Activated CD4-positive, alpha-beta memory T cell treated with anti-CD3 and anti-CD28 coated beads for 36 hours (primary cell): Measurements from ENCODE around the gene TMCO4. TPM values are rescaled to one million over a fixed set of nuclear protein-coding genes. Genes with fewer than 3 reads are reported as not detected.
A peak's percentile ranks its signal among the peaks of the same experiment; 100 is the strongest.
"Not testable (repeated sequence)": the region's sequence is repeated elsewhere in the genome, so short reads cannot be mapped to it uniquely, and the experiment has no call there.

Experiments
- CTCF ChIA-PET: fragments of 350-600 bp; sonication (Branson Sonifier 250); formaldehyde crosslinking; loops from one replicate; lab custom pipeline; 2021; ENCODE audit warnings: antibody characterized with exemption, inconsistent platforms; lab: Charles Lee
- POLR2A ChIA-PET: fragments of 350-600 bp; sonication (Branson Sonifier 250); formaldehyde crosslinking; loops from one replicate; lab custom pipeline; 2021; ENCODE audit warnings: antibody characterized with exemption; lab: Charles Lee
- DNase-seq: peaks from one replicate; pipeline ENCODE4 v3.0.0-alpha.2; 2020
- H3K27ac Mint-ChIP-seq: one replicate; pipeline ENCODE4 v1.8.0; 2021; ENCODE audit warnings: mixed read lengths
- H3K27me3 Mint-ChIP-seq: one replicate; pipeline ENCODE4 v1.8.0; 2021; ENCODE audit warnings: mixed read lengths
- H3K36me3 Mint-ChIP-seq: one replicate; pipeline ENCODE4 v1.8.0; 2021; ENCODE audit warnings: mixed read lengths
- H3K4me1 Mint-ChIP-seq: one replicate; pipeline ENCODE4 v1.8.0; 2021; ENCODE audit warnings: low read depth, mixed read lengths
- H3K4me3 Mint-ChIP-seq: one replicate; pipeline ENCODE4 v1.8.0; 2021; ENCODE audit warnings: mild to moderate bottlenecking, mixed read lengths
- H3K9me3 Mint-ChIP-seq: one replicate; pipeline ENCODE4 v1.8.0; 2021; ENCODE audit warnings: mixed read lengths
- intact Hi-C: fragments of 100-400 bp; cut with micrococcal nuclease; formaldehyde crosslinking; loops from one replicate; pipeline ENCODE4 v1.15.1; 2023
- total RNA-seq, 2 experiments: library from RNA; stranded (reverse); gene quantifications; one replicate each; pipeline ENCODE4 v1.2.3, GENCODE V29; 2021

Gene TMCO4
- total RNA-seq, result 10 to 100 TPM; 18.3 to 19.7 TPM

DNA sequence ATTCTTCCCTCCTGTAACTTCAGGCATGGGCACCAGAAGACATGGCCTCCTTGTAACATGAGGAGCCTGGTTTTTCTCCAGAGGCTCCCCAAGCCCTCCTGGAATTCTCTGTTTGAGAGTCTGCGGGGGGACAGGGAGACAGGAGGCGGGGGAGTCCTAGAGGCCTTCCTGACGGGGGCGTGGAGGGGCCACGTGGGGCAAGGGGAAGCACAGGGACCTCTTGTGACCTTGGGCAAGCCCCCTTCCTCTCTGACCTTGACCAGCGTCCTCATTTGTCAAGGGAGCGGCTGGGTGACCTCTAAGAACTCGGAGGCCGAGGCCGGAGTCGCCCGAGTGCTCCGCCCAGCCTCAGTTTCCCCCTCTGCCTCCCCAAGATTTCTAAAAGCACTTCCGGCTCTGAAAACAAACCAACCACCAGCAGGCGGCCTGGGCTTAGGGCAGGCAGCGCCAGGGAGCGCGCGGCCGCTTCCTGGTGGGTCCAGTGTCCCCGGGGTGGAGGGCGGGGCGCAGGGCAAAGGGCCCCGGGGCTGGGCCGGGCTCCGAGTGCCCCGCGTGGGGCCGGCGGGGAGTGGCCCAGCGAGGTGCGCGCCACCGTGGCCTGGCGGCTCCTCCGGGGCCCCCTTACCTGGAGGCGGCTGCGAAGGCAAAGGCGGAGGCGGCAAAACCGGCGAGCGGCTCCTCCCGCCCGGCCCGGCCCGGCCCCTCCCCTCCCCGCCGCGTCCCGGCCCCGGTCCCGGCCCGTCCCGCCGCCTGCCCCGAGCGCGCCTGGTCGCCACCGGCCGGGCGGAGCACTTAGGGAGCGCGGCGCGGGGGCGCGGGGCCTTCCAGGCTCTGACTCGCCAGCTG lies at the start of gene TMCO4:
TSS of gene TMCO4 (minus strand) at position 687 of the 846 bp plus-strand sequence. CDS start 19,158 bp downstream, outside the sequence.
- H3K36me3 Mint-ChIP-seq, result peaks cover 7% of the 10 kb centered on the region
- peak; percentile 71 for DNase-seq
- peak within 1 kb of the TSS; percentile 79 for H3K4me3 Mint-ChIP-seq
- intact Hi-C loops, result loop anchor here (5.0 kb wide), 1 partner anchor 32 kb away; no protein-coding TSS in a partner anchor
- peak within 1 kb of the TSS; percentile 87 for H3K27ac Mint-ChIP-seq
- no peaks in the 10 kb centered on the region for H3K27me3 Mint-ChIP-seq
- ChIA-PET POLR2A (interaction anchor here (0.6 kb wide), 1 partner anchor 14 kb away, joined by 4 read pairs; no protein-coding TSS in a partner anchor), CTCF (interaction anchor here (2.1 kb wide), 1 partner anchor 38 kb away, joined by 11 read pairs; no protein-coding TSS in a partner anchor)
- H3K4me1 Mint-ChIP-seq, result peaks cover 29% of the 10 kb centered on the region
- H3K9me3 Mint-ChIP-seq, result no peaks in the 10 kb centered on the region

DNA sequence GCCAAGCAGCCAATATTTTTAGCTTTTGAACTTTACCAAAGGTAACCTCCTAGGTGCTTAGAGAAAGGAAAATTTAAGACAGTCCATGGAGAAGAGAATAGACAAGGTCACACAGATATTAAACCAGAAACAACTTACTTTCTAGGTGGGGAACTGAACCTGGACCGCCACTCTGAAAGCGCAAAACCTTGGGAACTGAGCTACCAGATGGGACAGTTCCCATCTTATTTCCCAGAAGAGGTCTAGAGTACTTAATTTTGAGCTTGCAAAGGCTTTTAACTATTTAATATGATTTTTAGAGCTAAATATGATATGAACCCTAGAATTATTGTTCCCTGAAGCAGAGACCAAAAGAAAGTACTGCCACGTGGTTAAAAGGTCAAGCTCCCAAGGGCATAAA lies 49.6 kb upstream of the TMCO4 start:
- H3K4me3 Mint-ChIP-seq, CTCF ChIA-PET, H3K36me3 Mint-ChIP-seq, H3K9me3 Mint-ChIP-seq, H3K27ac Mint-ChIP-seq, intact Hi-C loops, H3K4me1 Mint-ChIP-seq, DNase-seq: not testable (repeated sequence)
- H3K27me3 Mint-ChIP-seq, result peaks cover 13% of the 10 kb centered on the region
- POLR2A ChIA-PET, result interaction anchor here (0.7 kb wide), 1 partner anchor 527 kb away, joined by 3 read pairs; no protein-coding TSS in a partner anchor

DNA sequence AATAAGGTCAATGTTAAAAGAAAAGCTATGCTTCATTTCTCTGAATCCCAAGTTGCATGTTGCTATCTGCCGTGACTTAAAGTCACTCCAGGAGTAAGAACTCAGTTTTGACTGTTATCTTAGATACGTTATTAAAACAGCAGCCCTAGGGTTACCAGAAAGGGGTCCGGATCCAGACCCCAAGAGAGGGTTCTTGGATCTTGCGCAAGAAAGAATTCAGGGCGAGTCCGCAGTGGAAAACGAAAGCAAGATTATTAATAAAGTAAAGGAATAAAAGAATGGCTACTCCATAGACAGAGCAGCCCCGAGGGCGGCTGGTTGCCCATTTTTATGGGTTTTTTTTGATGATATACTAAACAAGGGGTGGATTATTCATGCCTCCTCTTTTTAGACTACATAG lies 47.6 kb upstream of the TMCO4 start:
- DNase-seq, H3K9me3 Mint-ChIP-seq, intact Hi-C loops, H3K4me3 Mint-ChIP-seq, POLR2A ChIA-PET, CTCF ChIA-PET, H3K27ac Mint-ChIP-seq, H3K36me3 Mint-ChIP-seq, H3K4me1 Mint-ChIP-seq: not testable (repeated sequence)
- peaks cover 18% of the 10 kb centered on the region for H3K27me3 Mint-ChIP-seq

DNA sequence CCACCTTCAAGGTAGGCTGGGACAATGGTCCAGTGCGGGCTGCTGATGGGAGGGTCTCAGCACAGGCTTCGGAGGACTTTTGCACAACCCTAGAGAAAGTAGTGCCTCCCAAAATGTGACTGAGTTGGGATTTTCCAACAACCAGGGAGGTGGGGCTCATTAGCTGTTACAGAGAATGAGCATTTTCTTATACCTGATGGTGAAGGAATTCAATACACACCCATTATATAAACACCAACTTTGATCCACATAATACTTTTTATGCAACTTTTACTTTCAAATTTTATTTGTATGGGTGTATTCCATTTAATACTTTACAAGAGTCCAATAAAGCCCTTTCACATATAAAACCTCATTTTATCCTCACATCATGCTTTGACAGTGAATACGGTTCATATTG lies 46.6 kb upstream of the TMCO4 start:
- POLR2A ChIA-PET, result no interaction called here
- intact Hi-C loops, result no loop called here

DNA sequence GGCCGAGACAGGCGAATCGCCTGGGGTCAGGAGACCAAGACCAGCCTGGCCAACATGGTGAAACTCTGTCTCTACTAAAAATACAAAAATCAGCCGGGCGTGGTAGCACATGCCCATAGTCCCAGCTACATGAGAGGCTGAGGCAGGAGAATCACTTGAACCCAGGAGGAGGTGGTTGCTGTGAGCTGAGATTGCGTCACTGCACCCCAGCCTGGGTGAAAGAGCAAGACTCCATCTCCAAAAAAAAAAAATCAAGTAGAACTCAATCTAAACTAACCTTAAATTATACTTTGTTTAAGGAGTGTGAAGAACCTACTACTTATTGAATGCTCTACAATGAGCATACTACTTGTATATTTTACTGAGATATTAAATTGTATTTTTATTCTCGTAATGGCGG lies 45.8 kb upstream of the TMCO4 start:
- Mint-ChIP-seq H3K36me3 (no peaks in the 10 kb centered on the region), H3K4me1 (peaks cover 3% of the 10 kb centered on the region), H3K27me3 (peaks cover 18% of the 10 kb centered on the region), H3K4me3 (no peak overlapping the region), H3K9me3 (no peaks in the 10 kb centered on the region), H3K27ac (no peak overlapping the region)
- CTCF ChIA-PET, result interaction anchor here (1.1 kb wide), 1 partner anchor 34 kb away, joined by 5 read pairs; no protein-coding TSS in a partner anchor
- no peak for DNase-seq
- intact Hi-C loops, result no loop called here
- POLR2A ChIA-PET, result no interaction called here

More for the DNA sequence above, 46.6 kb upstream of the TMCO4 start:
- no peaks in the 10 kb centered on the region for H3K9me3 Mint-ChIP-seq
- DNase-seq, result no peak
- H3K4me3 Mint-ChIP-seq, result no peak overlapping the region
- no peaks in the 10 kb centered on the region for H3K4me1 Mint-ChIP-seq
- peaks cover 18% of the 10 kb centered on the region for H3K27me3 Mint-ChIP-seq
- H3K27ac Mint-ChIP-seq, result no peak overlapping the region
- CTCF ChIA-PET, result interaction anchor here (1.1 kb wide), 1 partner anchor 35 kb away, joined by 5 read pairs; no protein-coding TSS in a partner anchor
- no peaks in the 10 kb centered on the region for H3K36me3 Mint-ChIP-seq

DNA sequence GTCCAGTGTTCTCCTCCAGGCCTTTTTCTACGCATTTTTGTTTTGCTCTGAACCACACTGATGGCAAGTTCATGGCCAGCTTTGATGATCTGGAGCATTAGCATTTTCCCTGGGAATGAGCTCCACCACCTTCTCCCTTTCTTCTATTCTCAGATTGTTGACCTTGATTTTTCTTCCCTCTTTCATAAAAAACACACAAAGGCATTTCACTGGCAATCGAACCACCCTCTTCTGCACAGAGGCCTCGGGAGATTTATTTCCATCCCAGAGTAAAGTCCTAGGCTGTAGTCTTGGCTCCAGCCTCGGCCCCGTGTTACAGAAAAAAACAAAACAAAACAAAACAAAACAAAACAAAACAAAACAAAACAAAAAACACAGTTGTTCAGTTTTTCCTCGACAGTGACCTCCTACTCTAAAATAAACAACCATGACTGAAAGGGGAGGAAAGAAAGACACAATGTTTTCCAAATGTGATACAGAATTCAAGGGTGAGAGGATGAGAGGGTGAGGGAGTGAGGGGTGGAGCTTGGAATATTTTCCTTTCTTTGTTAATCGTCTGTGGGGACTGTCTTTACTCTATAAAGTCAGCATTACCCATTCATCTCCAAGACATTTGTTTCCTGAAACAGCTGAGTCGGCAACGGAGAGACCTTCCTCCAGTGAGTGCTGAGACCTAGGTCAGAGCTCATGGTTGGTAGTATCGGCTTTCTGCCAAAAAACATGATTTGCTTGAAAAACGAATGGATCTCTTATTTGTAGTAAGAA lies 45.2 kb upstream of the TMCO4 start:
- no peak overlapping the region for H3K27ac Mint-ChIP-seq
- no peak for DNase-seq
- CTCF ChIA-PET, result interaction anchor here (1.1 kb wide), 1 partner anchor 33 kb away, joined by 5 read pairs; no protein-coding TSS in a partner anchor
- POLR2A ChIA-PET, result no interaction called here
- no peak overlapping the region for H3K4me3 Mint-ChIP-seq
- no peaks in the 10 kb centered on the region for H3K36me3 Mint-ChIP-seq
- no peaks in the 10 kb centered on the region for H3K9me3 Mint-ChIP-seq
- H3K4me1 Mint-ChIP-seq, result peaks cover 9% of the 10 kb centered on the region
- H3K27me3 Mint-ChIP-seq, result peaks cover 18% of the 10 kb centered on the region
- intact Hi-C loops, result no loop called here

DNA sequence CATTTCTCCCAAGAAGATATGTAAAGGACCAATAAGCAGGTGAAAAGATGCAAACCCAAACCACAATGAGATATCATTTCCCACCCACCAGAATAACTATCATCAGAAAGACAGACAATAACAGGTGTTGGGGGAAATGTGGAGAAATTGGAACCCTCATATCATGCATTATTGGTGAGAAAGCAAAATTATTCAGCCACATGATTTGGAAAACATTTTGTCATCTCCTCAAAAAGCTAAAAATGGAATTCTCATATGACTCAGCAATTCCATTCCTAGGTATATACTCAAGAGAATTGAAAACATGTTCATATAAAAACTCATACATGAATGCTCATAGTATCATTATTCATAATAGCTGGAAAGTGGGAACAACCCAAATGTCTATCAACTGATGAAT lies 40.5 kb upstream of the TMCO4 start:
- no peak overlapping the region for H3K27ac Mint-ChIP-seq
- CTCF ChIA-PET, result interaction anchor here (1.3 kb wide), 2 partner anchors 42 to 129 kb away, joined by 3 to 5 read pairs; partner anchors contain the start of gene OTUD3

DNA sequence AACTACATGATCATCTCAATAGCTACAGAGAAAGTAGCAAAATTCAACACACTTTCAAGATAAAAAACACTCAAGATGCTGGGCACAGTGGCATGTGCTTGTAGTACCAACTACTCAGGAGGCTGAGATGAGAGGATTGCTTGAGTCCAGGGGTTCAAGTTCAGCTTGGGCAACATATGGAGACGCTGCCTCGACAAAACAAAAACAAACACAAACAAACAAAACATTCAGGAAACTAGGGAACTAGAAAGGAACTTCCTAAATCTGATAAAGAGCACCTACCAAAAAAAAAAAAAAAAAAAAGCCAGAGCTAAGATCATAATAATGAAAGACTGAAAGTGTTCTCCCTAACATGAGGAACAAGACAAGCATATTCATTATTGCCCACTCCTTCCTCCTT lies 38.1 kb upstream of the TMCO4 start:
- Mint-ChIP-seq H3K36me3 (no peaks in the 10 kb centered on the region), H3K27me3 (peaks cover 18% of the 10 kb centered on the region), H3K9me3 (no peaks in the 10 kb centered on the region), H3K4me3 (no peak overlapping the region), H3K4me1 (peaks cover 14% of the 10 kb centered on the region), H3K27ac (no peak overlapping the region)
- ChIA-PET POLR2A (no interaction called here), CTCF (interaction anchor here (0.6 kb wide), 1 partner anchor 256 kb away, joined by 3 read pairs; no protein-coding TSS in a partner anchor)
- DNase-seq, result no peak
- intact Hi-C loops, result no loop called here

More for the DNA sequence above, 40.5 kb upstream of the TMCO4 start:
- Mint-ChIP-seq H3K9me3 (no peaks in the 10 kb centered on the region), H3K4me1 (peaks cover 14% of the 10 kb centered on the region), H3K4me3 (no peak overlapping the region), H3K27me3 (peaks cover 27% of the 10 kb centered on the region), H3K36me3 (no peaks in the 10 kb centered on the region)
- POLR2A ChIA-PET, result interaction anchor here (1.1 to 1.3 kb wide), 2 partner anchors 42 to 43 kb away, joined by 3 to 4 read pairs; partner anchors contain the start of gene OTUD3
- intact Hi-C loops, result no loop called here
- no peak for DNase-seq

DNA sequence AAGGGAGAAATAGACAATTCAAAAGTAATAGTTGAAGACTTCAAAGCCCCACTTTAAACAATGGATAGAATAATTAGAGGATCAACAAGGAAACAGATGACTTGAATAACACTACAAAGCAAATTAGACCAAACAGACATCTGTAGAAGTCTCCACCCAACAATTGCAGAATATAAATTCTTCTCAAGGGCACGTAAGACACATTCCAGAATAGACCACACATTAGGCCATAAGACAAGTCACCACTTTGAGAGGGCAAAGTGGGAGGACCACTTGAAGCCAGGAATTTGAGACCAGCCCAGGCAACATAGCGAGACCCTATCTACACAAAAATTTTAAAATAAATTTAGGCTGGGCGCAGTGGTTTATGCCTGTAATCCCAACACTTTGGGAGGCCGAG lies 35.9 kb upstream of the TMCO4 start:
- no peak overlapping the region for H3K4me3 Mint-ChIP-seq
- DNase-seq, result no peak
- H3K9me3 Mint-ChIP-seq, result no peaks in the 10 kb centered on the region
- peaks cover 12% of the 10 kb centered on the region for H3K4me1 Mint-ChIP-seq
- CTCF ChIA-PET, result no interaction called here
- no peak overlapping the region for H3K27ac Mint-ChIP-seq
- H3K36me3 Mint-ChIP-seq, result no peaks in the 10 kb centered on the region
- POLR2A ChIA-PET, result no interaction called here
- intact Hi-C loops, result no loop called here
- peaks cover 29% of the 10 kb centered on the region for H3K27me3 Mint-ChIP-seq

DNA sequence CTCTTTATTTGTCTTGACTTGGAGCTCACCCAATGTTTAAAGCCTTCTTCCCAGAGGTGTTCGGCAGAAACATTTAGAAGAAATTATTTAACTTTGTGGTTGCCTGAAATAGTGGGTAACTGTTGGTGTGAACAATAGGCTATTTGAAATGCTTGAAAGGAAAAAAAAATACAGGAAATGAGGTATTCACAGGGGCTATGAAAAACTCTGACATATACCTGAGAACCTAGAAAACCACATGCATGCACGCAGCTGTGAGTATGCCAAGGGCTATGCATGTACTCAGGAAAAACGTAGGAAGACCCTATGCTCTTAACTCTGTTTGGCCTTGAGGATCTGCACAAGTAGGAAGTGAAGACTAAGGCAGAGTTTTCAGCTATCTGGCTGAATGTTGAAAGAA lies 31.7 kb upstream of the TMCO4 start:
- intact Hi-C loops, result no loop called here
- POLR2A ChIA-PET, result no interaction called here

DNA sequence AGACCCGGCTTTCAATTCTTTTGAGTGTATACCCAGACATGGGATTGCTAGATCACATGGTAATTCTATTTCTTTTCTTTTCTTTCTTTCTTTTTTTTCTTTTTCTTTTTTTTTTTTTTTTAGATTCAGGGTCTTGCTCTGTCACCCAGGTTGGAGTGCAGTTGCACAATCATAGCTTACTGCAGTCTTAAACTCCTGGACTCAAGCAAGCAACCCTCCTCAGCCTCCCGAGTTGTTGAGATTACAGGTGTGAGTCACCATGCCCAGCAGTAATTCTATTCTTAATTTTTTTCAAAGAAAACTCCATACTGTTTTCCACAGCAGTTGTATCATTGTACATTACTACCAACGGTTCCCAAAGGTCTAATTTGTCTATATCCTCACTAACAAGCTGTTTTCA lies 28.8 kb upstream of the TMCO4 start:
- no peak for DNase-seq
- CTCF ChIA-PET, result no interaction called here
- Mint-ChIP-seq H3K27me3 (peaks cover 33% of the 10 kb centered on the region), H3K4me1 (peaks cover 4% of the 10 kb centered on the region), H3K9me3 (no peaks in the 10 kb centered on the region), H3K36me3 (no peaks in the 10 kb centered on the region), H3K27ac (no peak overlapping the region), H3K4me3 (no peak overlapping the region)
- intact Hi-C loops, result no loop called here
- POLR2A ChIA-PET, result no interaction called here

More for the DNA sequence above, 31.7 kb upstream of the TMCO4 start:
- CTCF ChIA-PET, result no interaction called here
- no peak for DNase-seq
- Mint-ChIP-seq H3K36me3 (no peaks in the 10 kb centered on the region), H3K4me1 (no peaks in the 10 kb centered on the region), H3K27ac (no peak overlapping the region), H3K4me3 (no peak overlapping the region), H3K9me3 (no peaks in the 10 kb centered on the region), H3K27me3 (peaks cover 35% of the 10 kb centered on the region)

DNA sequence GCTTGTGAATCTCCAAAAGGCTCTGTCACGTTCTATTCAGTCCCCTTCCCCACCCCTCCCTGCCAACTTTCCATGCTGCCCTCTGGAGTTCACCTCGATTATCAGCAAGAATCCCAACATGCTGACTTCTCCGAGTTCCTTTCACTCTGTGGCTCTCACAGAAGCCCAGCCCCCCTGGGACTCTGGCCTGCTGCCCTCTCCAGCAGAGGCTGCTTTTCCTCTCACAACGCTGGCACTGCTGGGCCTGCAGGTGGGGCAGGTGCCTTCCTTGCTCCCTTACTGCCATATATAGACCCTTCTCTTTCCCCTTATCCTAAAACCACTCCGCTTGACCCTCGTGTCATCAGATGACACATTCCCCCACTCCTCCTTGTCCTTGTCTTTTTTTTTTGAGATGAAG lies 25.6 kb upstream of the TMCO4 start:
- Mint-ChIP-seq H3K36me3 (no peaks in the 10 kb centered on the region), H3K9me3 (no peaks in the 10 kb centered on the region), H3K27ac (no peak overlapping the region), H3K27me3 (peaks cover 18% of the 10 kb centered on the region), H3K4me3 (no peak overlapping the region), H3K4me1 (peaks cover 4% of the 10 kb centered on the region)
- DNase-seq, result no peak
- ChIA-PET POLR2A (no interaction called here), CTCF (no interaction called here)
- intact Hi-C loops, result no loop called here
